ENCODE data around the gene ATG14. TPM values are rescaled to one million over a fixed set of nuclear protein-coding genes. Genes with fewer than 3 reads are reported as not detected.

Gene ATG14
- total RNA-seq, 2 experiments from 2014 or later: 19.9 to 20.5 TPM

GRCh38 chr14:55450987-55451386, 39.4 kb upstream of the ATG14 start:
- no peaks in the 10 kb centered on the region for H3K36me3 ChIP-seq (ENCODE audit: insufficient read depth, low read length)

GRCh38 chr14:55450539-55450938, 38.9 kb upstream of the ATG14 start:
- Histone ChIP-seq H3K27me3 (ENCODE audit: control insufficient read depth in 1 of 2, insufficient read depth in 2 of 2, low read length in 2 of 2) (no peaks in the 10 kb centered on the region), H3K4me3 (ENCODE audit: low read length) (no peak overlapping the region), H3K9me3 (ENCODE audit: control insufficient read depth in 1 of 2, insufficient read depth in 1 of 2, low read length in 2 of 2) (no peaks in the 10 kb centered on the region), H3K27ac (ENCODE audit: low read depth in 1 of 2, low read length in 2 of 2) (no peak overlapping the region), H3K4me1 (ENCODE audit: insufficient read depth, low read length) (no peaks in the 10 kb centered on the region), H3K36me3 (ENCODE audit: insufficient read depth, low read length) (no peaks in the 10 kb centered on the region)
- H3K27me3 Mint-ChIP-seq: peaks cover 6% of the 10 kb centered on the region
- H3K4me3 Mint-ChIP-seq: no peak overlapping the region
- no peak overlapping the region for H3K27ac Mint-ChIP-seq
- no peaks in the 10 kb centered on the region for H3K9me3 Mint-ChIP-seq
- ChIA-PET CTCF (interaction anchor here (1.3 kb wide), 1 partner anchor 37 kb away, joined by 4 read pairs; no protein-coding TSS in a partner anchor), POLR2A (interaction anchor here (0.6 kb wide), 1 partner anchor 15 kb away, joined by 5 read pairs; no protein-coding TSS in a partner anchor)
- DNase-seq (no peak), ATAC-seq (ENCODE audit: poor library complexity) (no peak)
- intact Hi-C loops (cut with DNase I, micrococcal nuclease): no loop called here
- no peaks in the 10 kb centered on the region for H3K36me3 Mint-ChIP-seq (ENCODE audit: low read depth)
- no peaks in the 10 kb centered on the region for H3K4me1 Mint-ChIP-seq (ENCODE audit: low read depth)
- TF ChIP-seq CTCF (IDR thresholded peaks at IDR 0.05): no peak

More at GRCh38 chr14:55450987-55451386, 39.4 kb upstream of the ATG14 start:
- no peak for TF ChIP-seq CTCF (IDR thresholded peaks at IDR 0.05)
- no peaks in the 10 kb centered on the region for H3K9me3 ChIP-seq (ENCODE audit: control insufficient read depth in 1 of 2, insufficient read depth in 1 of 2, low read length in 2 of 2)
- Mint-ChIP-seq H3K4me3 (no peak overlapping the region), H3K27me3 (peaks cover 6% of the 10 kb centered on the region), H3K9me3 (no peaks in the 10 kb centered on the region), H3K4me1 (ENCODE audit: low read depth) (no peaks in the 10 kb centered on the region), H3K36me3 (ENCODE audit: low read depth) (no peaks in the 10 kb centered on the region), H3K27ac (no peak overlapping the region)
- no peak overlapping the region for H3K27ac ChIP-seq (ENCODE audit: low read depth in 1 of 2, low read length in 2 of 2)
- no peak overlapping the region for H3K4me3 ChIP-seq (ENCODE audit: low read length)
- no peaks in the 10 kb centered on the region for H3K4me1 ChIP-seq (ENCODE audit: insufficient read depth, low read length)
- POLR2A ChIA-PET: no interaction called here
- intact Hi-C loops (cut with DNase I, micrococcal nuclease): no loop called here
- DNase-seq: no peak
- ATAC-seq (ENCODE audit: poor library complexity): no peak
- no peaks in the 10 kb centered on the region for H3K27me3 ChIP-seq (ENCODE audit: control insufficient read depth in 1 of 2, insufficient read depth in 2 of 2, low read length in 2 of 2)
- CTCF ChIA-PET: no interaction called here

GRCh38 chr14:55450124-55450523, 38.5 kb upstream of the ATG14 start:
- CTCF ChIA-PET: interaction anchor here (1.3 kb wide), 1 partner anchor 37 kb away, joined by 4 read pairs; no protein-coding TSS in a partner anchor
- Histone ChIP-seq H3K4me3 (ENCODE audit: low read length) (no peak overlapping the region), H3K27ac (ENCODE audit: low read depth in 1 of 2, low read length in 2 of 2) (no peak overlapping the region), H3K27me3 (ENCODE audit: control insufficient read depth in 1 of 2, insufficient read depth in 2 of 2, low read length in 2 of 2) (no peaks in the 10 kb centered on the region), H3K9me3 (ENCODE audit: control insufficient read depth in 1 of 2, insufficient read depth in 1 of 2, low read length in 2 of 2) (no peaks in the 10 kb centered on the region), H3K4me1 (ENCODE audit: insufficient read depth, low read length) (no peaks in the 10 kb centered on the region), H3K36me3 (ENCODE audit: insufficient read depth, low read length) (no peaks in the 10 kb centered on the region)
- TF ChIP-seq CTCF (IDR thresholded peaks at IDR 0.05): no peak
- no peak for ATAC-seq (ENCODE audit: poor library complexity)
- no peak overlapping the region for H3K4me3 Mint-ChIP-seq
- DNase-seq: no peak
- no peaks in the 10 kb centered on the region for H3K9me3 Mint-ChIP-seq
- intact Hi-C loops (cut with DNase I, micrococcal nuclease): no loop called here
- no peaks in the 10 kb centered on the region for H3K4me1 Mint-ChIP-seq (ENCODE audit: low read depth)
- no peaks in the 10 kb centered on the region for H3K36me3 Mint-ChIP-seq (ENCODE audit: low read depth)
- POLR2A ChIA-PET: interaction anchor here (0.6 kb wide), 1 partner anchor 15 kb away, joined by 5 read pairs; no protein-coding TSS in a partner anchor
- no peak overlapping the region for H3K27ac Mint-ChIP-seq
- peaks cover 6% of the 10 kb centered on the region for H3K27me3 Mint-ChIP-seq
